GM12878 (cell line): ENCODE measurements around the gene RNU5B-1. TPM values are rescaled to one million over a fixed set of nuclear protein-coding genes. Genes with fewer than 3 reads are reported as not detected.

Source experiments
- ATAC-seq: fragments of 200-7000 bp; cut with Tn5 transposase; 3 replicates; pipeline ENCODE4 v1.9.1; 2020; ENCODE audit warnings: mild to moderate bottlenecking, moderate library complexity
- BruUV-seq: library from RNA; stranded (reverse); fragments of 400-500 nt; replicated peaks from 2 replicates; lab custom pipeline; 2021; lab: Mats Ljungman, UMichigan
- CTCF ChIA-PET: fragments of 300-600 bp; sonication (Branson Sonifier 250); formaldehyde crosslinking; extraction: SDS; loops from one replicate; lab custom pipeline; 2021; ENCODE audit warnings: inconsistent platforms; lab: Yijun Ruan, JAX
- POLR2A ChIA-PET: fragments of 350-600 bp; formaldehyde crosslinking; extraction: SDS; loops from one replicate; lab custom pipeline; 2021; ENCODE audit warnings: inconsistent platforms; lab: Charles Lee
- RAD21 ChIA-PET: fragments of 300-600 bp; sonication (Branson Sonifier 250); formaldehyde crosslinking; loops from one replicate; lab custom pipeline; 2023; ENCODE audit warnings: antibody characterized with exemption; ENCODE audit not compliant: unreplicated experiment; lab: Charles Lee
- SMC1A ChIA-PET: fragments of 300-600 bp; sonication (Branson Sonifier 250); formaldehyde crosslinking; loops from one replicate; lab custom pipeline; 2023; ENCODE audit not compliant: unreplicated experiment, uncharacterized antibody; lab: Charles Lee
- DNase-seq: peaks from one replicate; pipeline ENCODE4 v3.0.0-alpha.2; 2011; ENCODE audit warnings: low read depth, low spot score
- FAIRE-seq: peaks from 3 replicates; lab custom pipeline; 2011; peaks lifted over from hg19 to GRCh38; lab: Jason Lieb, UNC
- H2AFZ ChIP-seq: 2 replicates; pipeline ENCODE4 v1.6.0; 2011; ENCODE audit warnings: low read depth, low read length, control low read depth; ENCODE audit not compliant: control insufficient read depth
- H3K27ac ChIP-seq: 2 replicates; pipeline ENCODE4 v1.5.1; 2011; ENCODE audit warnings: control low read depth; ENCODE audit not compliant: control insufficient read depth, insufficient read depth
- H3K27me3 ChIP-seq, 2 experiments: replicated peaks in 1 of 2; 2 replicates each; pipeline versions ENCODE4 v1.6.0 to v1.6.1; 2011; ENCODE audit warnings: low read length in 1 of 2; ENCODE audit not compliant: control insufficient read depth in 2 of 2, insufficient read depth in 2 of 2
- H3K36me3 ChIP-seq, 2 experiments: 2 replicates each; pipeline ENCODE4 v1.5.1; 2011; ENCODE audit warnings: low read length in 1 of 2; ENCODE audit not compliant: control insufficient read depth in 2 of 2, insufficient read depth in 2 of 2
- H3K4me1 ChIP-seq: 2 replicates; pipeline ENCODE4 v1.6.1; 2011; ENCODE audit warnings: mild to moderate bottlenecking, low read length, moderate library complexity, mixed read lengths; ENCODE audit not compliant: control insufficient read depth, insufficient read depth
- H3K4me2 ChIP-seq: 2 replicates; pipeline ENCODE4 v1.6.0; 2011; ENCODE audit warnings: control low read depth; ENCODE audit not compliant: control insufficient read depth, insufficient read depth
- H3K4me3 ChIP-seq: fragments of 200-600 bp; sonication (generic); 2 replicates; pipeline ENCODE4 v1.5.1; 2016
- H3K79me2 ChIP-seq: 2 replicates; pipeline ENCODE4 v1.6.0; 2011; ENCODE audit warnings: low read length; ENCODE audit not compliant: control insufficient read depth, insufficient read depth
- H3K9ac ChIP-seq: 2 replicates; pipeline ENCODE4 v1.8.0; 2011; ENCODE audit warnings: low read length, control low read depth, mixed read lengths; ENCODE audit not compliant: control insufficient read depth, insufficient read depth
- H3K9me3 ChIP-seq: replicated peaks from 3 replicates; pipeline ENCODE4 v1.5.1; 2011; ENCODE audit warnings: mild to moderate bottlenecking, low read length; ENCODE audit not compliant: control insufficient read depth, insufficient read depth
- H4K20me1 ChIP-seq: 2 replicates; pipeline ENCODE4 v1.6.0; 2011; ENCODE audit not compliant: control insufficient read depth, insufficient read depth
- FOXM1 ChIP-seq: IDR thresholded peaks from 2 replicates; pipeline ENCODE4 v1.6.1; 2012; ENCODE audit warnings: low read depth, mild to moderate bottlenecking, inconsistent platforms, low read length, moderate library complexity
- SMC3 ChIP-seq: IDR thresholded peaks from 2 replicates; pipeline ENCODE4 v1.6.1; 2011; ENCODE audit warnings: low read length, improper control_type of control experiment, borderline replicate concordance
- WGBS: methylation state at CpG from one replicate; pipeline ENCODE4 v1.1.6; 2016; ENCODE audit warnings: low lambda C conversion rate; ENCODE audit not compliant: insufficient replicate concordance, insufficient coverage; ENCODE audit errors: missing lambda C conversion rate; 5-methylcytosine and 5-hydroxymethylcytosine counted together
- in situ Hi-C: fragments of 300-500 bp; cut with MboI; formaldehyde crosslinking; loops from 9 replicates; pipeline ENCODE4 v1.14.3; 2018; ENCODE audit warnings: mixed read lengths
- intact Hi-C: fragments of 100-400 bp; cut with micrococcal nuclease; formaldehyde crosslinking; loops from one replicate; pipeline ENCODE4 v1.14.2; 2022; ENCODE audit not compliant: unreplicated experiment
- polyA plus RNA-seq, 11 experiments: library from polyadenylated mRNA; depleted of rRNA in 4 of 11; unstranded in 6 of 11; stranded (reverse) in 5 of 11; fragments of >200 nt; fragmentation: Nextera tagmentation in 4 of 11; fragmentation: Illumina TruSeq in 1 of 11; extraction: Ambion mirVana in 4 of 11; extraction: Trizol in 1 of 11; gene quantifications; 1 replicate in 1 of 11; 2 replicates in 10 of 11; pipeline versions ENCODE4 v1.2.1 to v1.2.3, GENCODE V29; 2011 to 2016; ENCODE audit warnings: inconsistent platforms in 2 of 11, missing spikeins in 2 of 11, low read depth in 1 of 11
- total RNA-seq, 4 experiments: library from RNA; depleted of rRNA in 3 of 4; stranded (reverse); fragments of >200 nt in 3 of 4; fragmentation: Illumina TruSeq in 1 of 4; extraction: Trizol in 1 of 4; gene quantifications; 2 replicates each; pipeline versions ENCODE4 v1.2.1 to v1.2.3, GENCODE V29; 2013 to 2021
- TF ChIP-seq, protein P1 (sequence below): fragments of 450-650 bp; IDR thresholded peaks from 2 replicates; pipeline ENCODE4 v1.6.1; 2017; ENCODE audit warnings: mild to moderate bottlenecking, moderate library complexity

The RNU5B-1 gene
- total and polyA plus RNA-seq, 10 of the 15 experiments (the other 5 are each of a cell fraction or from before 2014, with no cell fraction given), result 19.1 TPM; not detected in 9

DNA sequence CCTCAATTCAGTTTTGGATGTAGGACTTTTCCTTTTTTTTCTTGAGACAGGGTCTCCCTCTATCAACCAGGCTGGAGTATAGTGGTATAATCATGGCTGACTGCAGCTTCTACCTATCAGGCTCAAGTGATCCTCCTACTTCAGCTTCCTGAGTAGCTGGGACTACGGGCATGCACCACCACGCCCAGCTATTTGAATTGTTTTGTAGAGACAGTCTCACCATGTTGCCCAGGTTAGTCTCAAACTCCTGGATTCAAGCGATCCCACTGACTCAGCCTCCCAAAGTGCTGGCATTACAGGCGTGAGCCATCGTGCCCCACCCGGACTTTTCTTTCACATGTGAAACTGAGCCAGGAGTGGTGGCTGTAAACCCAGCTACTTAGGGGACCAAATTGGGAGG, 3.5 kb downstream of the RNU5B-1 start:
- Histone ChIP-seq H3K27me3 (no peaks in the 10 kb centered on the region), H3K9me3 (no peaks in the 10 kb centered on the region), H3K79me2 (no peaks in the 10 kb centered on the region), H4K20me1 (no peaks in the 10 kb centered on the region), H3K27ac (no peak overlapping the region), H3K36me3 (no peaks in the 10 kb centered on the region), H3K9ac (no peak overlapping the region), H2AFZ (no peak overlapping the region), H3K4me3 (no peak overlapping the region), H3K4me2 (no peak overlapping the region), H3K4me1 (peaks cover 7% of the 10 kb centered on the region)
- WGBS, result 66% methylated on average over 6 of the region's 6 CpGs
- FAIRE-seq, result no peak
- ChIA-PET CTCF (interaction anchor here (0.8 to 1.9 kb wide), 4 partner anchors 10 to 77 kb away, joined by 3 to 9 read pairs (median 3); no protein-coding TSS in a partner anchor), SMC1A (no interaction called here), RAD21 (no interaction called here), POLR2A (no interaction called here)
- intact Hi-C loops (no loop called here), in situ Hi-C loops (no loop called here)
- no peak for TF ChIP-seq FOXM1
- ATAC-seq, result no peak
- DNase-seq, result no peak
- BruUV-seq, result no TSS peak

DNA sequence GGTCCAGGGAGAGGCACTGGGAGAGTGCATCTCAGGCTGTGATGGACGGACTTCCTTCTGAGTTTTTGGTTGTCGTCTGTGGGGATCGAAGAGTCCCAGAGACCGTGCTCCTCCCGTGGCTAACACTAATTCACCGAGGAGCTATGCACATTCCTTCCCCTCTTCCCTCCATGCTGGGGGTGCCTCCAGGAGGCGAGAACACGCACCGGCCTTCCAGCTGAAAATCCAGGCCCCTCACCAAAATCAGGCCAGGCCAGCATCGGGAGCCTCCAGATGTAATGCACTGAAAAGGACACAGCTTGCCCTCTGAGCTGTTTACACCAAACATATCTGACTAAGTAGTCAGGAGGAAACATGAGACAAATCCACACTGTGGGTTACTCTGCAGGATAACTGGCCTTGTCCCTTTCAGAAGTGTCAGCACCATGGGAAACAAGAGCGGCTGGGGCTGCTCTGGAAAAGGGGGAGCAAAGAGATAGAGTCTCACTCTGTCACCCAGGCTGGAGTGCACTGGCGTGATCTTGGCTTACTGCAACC, 5.5 kb downstream of the RNU5B-1 start:
- POLR2A ChIA-PET, result no interaction called here

More for the DNA sequence above, 5.5 kb downstream of the RNU5B-1 start:
- Histone ChIP-seq H2AFZ (no peak overlapping the region), H3K27ac (no peak overlapping the region), H3K4me3 (no peak overlapping the region), H3K27me3 (no peaks in the 10 kb centered on the region), H3K4me2 (no peak overlapping the region), H4K20me1 (no peaks in the 10 kb centered on the region), H3K9me3 (no peaks in the 10 kb centered on the region), H3K9ac (no peak overlapping the region), H3K36me3 (no peaks in the 10 kb centered on the region), H3K4me1 (0 out of 2 replicates have a peak, but pooled peaks cover 4% of the 10 kb centered on the region), H3K79me2 (no peaks in the 10 kb centered on the region)
- CTCF ChIA-PET, result interaction anchor here (1.0 kb wide), 1 partner anchor 75 kb away, joined by 8 read pairs; no protein-coding TSS in a partner anchor
- BruUV-seq, result no TSS peak
- in situ Hi-C loops (no loop called here), intact Hi-C loops (no loop called here)
- no peak for ATAC-seq
- SMC1A ChIA-PET, result interaction anchor here (0.5 kb wide), 1 partner anchor 315 kb away, joined by 5 read pairs; no protein-coding TSS in a partner anchor
- TF ChIP-seq SMC3, result no peak
- TF ChIP-seq, protein P1, sequence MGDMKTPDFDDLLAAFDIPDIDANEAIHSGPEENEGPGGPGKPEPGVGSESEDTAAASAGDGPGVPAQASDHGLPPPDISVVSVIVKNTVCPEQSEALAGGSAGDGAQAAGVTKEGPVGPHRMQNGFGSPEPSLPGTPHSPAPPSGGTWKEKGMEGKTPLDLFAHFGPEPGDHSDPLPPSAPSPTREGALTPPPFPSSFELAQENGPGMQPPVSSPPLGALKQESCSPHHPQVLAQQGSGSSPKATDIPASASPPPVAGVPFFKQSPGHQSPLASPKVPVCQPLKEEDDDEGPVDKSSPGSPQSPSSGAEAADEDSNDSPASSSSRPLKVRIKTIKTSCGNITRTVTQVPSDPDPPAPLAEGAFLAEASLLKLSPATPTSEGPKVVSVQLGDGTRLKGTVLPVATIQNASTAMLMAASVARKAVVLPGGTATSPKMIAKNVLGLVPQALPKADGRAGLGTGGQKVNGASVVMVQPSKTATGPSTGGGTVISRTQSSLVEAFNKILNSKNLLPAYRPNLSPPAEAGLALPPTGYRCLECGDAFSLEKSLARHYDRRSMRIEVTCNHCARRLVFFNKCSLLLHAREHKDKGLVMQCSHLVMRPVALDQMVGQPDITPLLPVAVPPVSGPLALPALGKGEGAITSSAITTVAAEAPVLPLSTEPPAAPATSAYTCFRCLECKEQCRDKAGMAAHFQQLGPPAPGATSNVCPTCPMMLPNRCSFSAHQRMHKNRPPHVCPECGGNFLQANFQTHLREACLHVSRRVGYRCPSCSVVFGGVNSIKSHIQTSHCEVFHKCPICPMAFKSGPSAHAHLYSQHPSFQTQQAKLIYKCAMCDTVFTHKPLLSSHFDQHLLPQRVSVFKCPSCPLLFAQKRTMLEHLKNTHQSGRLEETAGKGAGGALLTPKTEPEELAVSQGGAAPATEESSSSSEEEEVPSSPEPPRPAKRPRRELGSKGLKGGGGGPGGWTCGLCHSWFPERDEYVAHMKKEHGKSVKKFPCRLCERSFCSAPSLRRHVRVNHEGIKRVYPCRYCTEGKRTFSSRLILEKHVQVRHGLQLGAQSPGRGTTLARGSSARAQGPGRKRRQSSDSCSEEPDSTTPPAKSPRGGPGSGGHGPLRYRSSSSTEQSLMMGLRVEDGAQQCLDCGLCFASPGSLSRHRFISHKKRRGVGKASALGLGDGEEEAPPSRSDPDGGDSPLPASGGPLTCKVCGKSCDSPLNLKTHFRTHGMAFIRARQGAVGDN, result no peak
- DNase-seq, result no peak
- no peak for FAIRE-seq
- 51% methylated on average over 12 of the region's 12 CpGs for WGBS
- RAD21 ChIA-PET, result no interaction called here
